DMS53 treated with DMSO at 0.1 percent for 48 hours (cell line): ENCODE measurements around the gene COG7.
A peak's percentile ranks its signal among the peaks of the same experiment; 100 is the strongest.
"Not testable (repeated sequence)": the region's sequence is repeated elsewhere in the genome, so short reads cannot be mapped to it uniquely, and the experiment has no call there.

Experiments used
- DNase-seq: peaks from one replicate; lab custom pipeline; 2025; ENCODE audit not compliant: unreplicated experiment; lab: John Stamatoyannopoulos, UW

The COG7 gene

DNA sequence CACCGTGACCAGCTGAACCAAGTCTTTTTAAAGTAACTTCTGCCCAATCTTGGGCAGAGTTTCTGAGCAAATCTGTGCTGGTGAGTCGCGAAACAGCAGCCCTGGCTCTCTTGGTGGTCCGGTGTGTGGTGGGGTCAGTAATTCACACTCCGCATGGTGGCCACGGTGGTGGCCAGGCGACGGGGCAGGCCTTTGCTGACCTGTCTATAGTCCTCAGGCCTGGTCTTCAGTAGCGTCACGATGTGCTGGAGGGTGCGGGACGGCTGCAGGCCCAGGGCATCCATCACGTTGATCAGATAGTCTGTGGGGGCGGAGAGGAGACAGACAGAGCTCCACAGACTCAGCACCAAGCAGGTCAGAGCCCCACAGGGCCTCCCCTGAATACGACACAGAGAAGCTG lies 64.2 kb downstream of the COG7 start:
- DNase-seq, result no peak

GRCh38 chr16:23387666-23388065 lies 65.3 kb downstream of the COG7 start:
- DNase-seq, result no peak

DNA sequence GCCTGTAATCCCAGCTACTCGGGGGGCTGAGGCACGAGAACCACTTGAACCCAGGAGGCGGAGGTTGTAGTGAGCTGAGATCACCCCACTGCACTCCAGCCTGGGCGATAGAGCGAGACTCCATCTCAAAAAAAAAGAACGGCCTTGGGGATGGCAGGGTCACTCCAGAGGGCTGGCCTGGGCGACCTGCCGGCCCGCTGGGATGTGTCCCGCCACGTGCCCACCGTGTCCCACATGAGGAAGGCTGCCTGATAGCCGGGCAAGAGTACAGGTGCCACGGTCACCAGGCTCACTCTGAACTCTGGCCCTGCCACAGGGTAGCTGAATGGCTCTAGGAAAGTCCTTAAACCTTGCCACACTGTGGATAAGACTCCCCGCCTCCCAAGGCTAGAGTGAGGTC lies 67.5 kb downstream of the COG7 start:
- no peak for DNase-seq

- DNase-seq, result no peak
These were observed 68.1 kb downstream of the COG7 start for GRCh38 chr16:23384878-23385277.

GRCh38 chr16:23383881-23384280 lies 69.1 kb downstream of the COG7 start:
- no peak for DNase-seq

GRCh38 chr16:23382279-23382678 lies 70.7 kb downstream of the COG7 start:
- DNase-seq, result peak; percentile 37

DNA sequence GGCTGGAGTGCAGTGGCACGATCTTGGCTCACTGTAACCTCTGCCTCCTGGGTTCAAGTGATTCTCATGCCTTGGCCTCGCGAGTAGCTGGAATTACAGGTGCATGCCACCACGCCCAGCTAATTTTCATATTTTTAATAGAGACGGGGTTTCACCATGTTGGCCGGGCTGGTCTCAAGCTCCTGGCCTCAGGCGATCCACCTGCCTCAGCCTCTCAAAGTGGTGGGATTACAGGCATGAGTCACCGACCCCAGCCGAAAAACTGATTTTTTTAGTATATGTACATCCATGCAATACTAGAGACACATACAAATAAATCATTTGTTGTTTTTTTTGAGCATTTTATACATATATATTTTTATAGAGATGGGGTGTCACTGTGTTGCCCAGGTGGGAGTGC lies 71.3 kb downstream of the COG7 start:
- DNase-seq, result not testable (repeated sequence)

DNA sequence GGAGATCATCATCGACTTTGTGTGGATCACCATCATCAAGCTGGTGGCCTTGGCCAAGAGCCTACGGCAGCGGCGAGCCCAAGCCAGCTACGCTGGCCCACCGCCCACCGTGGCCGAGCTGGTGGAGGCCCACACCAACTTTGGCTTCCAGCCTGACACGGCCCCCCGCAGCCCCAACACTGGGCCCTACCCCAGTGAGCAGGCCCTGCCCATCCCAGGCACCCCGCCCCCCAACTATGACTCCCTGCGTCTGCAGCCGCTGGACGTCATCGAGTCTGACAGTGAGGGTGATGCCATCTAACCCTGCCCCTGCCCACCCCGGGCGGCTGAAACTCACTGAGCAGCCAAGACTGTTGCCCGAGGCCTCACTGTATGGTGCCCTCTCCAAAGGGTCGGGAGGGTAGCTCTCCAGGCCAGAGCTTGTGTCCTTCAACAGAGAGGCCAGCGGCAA lies 72.5 kb downstream of the COG7 start:
- no peak for DNase-seq

GRCh38 chr16:23379707-23380106 lies 73.3 kb downstream of the COG7 start:
- no peak for DNase-seq

DNA sequence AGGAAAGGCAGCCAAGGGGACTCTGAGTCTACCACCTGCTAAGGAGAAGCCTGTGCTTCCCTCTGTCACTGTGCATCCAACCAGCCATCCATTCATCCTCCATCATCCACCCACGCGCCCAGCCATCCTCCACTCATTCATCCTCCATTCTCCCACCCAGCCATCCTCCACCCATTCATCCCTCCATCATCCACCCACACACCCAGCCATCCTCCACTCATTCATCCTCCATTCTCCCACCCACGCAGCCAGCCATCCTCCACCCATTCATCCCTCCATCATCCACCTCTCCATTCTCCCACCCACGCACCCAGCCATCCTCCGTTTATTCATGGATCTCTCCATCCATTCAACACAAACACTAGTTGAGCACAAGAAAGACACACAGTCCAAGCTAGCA lies 74.1 kb downstream of the COG7 start:
- no peak for DNase-seq

DNA sequence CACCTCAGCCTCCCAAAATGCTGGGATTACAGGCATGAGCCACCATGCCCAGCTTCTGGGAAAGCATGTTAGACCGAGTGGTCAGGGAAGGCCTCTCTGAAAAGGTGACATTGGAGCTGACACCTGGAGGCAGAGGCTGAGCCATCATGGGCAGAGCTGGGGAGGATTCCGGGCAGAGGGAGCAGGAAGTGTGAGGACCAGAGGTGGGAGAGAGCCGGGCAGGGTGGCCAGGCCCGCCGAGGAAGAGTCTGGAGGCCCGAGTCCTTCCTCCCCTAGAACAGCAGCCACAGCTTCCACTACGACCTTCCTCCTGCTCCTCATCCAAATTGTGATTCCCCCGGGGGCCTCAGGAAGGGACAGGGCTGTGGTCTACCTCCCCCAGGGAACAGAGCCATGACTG lies 74.7 kb downstream of the COG7 start:
- DNase-seq, result no peak

- no peak for DNase-seq
These were observed 75.7 kb downstream of the COG7 start for GRCh38 chr16:23377071-23377931.

DNA sequence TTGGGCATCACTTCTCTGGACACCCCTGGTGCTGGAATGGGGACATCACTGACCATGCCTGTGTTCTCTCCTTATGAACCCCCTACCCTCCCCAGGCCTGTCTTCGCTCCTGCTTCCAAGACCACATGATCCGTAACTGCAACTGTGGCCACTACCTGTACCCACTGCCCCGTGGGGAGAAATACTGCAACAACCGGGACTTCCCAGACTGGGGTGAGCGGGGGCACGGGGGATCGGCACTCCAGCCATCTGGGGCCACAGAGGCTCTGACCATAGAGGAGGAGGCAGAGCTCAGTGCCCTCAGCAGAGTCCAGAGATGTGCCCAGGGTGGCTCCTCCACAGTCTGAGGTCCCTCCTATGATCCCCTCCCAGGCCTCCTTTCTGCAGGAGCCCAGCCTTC lies 77.3 kb downstream of the COG7 start:
- no peak for DNase-seq

DNA sequence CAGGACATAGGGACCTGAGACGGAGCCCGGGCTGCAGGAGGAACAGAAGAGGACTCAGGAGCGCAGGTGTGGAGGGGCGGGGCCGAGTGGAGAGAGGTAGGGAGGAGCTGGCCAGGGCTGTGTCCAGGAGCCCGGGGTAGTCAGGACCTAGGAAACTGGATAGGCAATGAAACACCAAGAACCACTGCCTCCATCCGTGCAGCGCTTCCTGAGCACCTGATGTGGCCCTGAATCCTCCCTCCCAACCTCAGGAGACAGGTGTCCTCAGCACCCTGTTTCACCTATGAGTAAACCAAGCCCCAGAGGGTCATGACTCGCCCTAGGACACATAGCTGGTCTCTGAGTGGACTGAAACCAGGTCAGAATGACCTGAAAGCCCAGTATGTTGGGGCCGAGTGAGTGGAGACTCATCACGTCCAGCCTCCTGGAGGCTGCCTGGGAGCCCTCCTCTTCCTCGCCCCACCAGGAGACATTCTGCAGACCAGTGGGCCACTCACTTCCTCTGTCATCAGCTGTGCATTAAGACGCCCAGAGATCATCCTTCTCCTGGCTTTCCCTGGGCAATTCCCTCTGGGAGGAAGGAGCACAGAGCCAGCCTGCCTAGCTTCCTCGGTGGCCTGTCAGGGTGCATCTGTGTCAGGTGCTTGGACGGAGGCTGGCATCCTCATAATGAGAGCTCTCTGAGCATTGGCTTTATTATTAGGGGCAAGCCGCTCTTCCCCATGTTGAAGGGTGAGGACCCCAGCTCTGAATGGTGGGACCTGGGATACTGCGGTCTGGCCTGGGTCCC lies 78.1 kb downstream of the COG7 start:
- DNase-seq, result peak; percentile 52

DNA sequence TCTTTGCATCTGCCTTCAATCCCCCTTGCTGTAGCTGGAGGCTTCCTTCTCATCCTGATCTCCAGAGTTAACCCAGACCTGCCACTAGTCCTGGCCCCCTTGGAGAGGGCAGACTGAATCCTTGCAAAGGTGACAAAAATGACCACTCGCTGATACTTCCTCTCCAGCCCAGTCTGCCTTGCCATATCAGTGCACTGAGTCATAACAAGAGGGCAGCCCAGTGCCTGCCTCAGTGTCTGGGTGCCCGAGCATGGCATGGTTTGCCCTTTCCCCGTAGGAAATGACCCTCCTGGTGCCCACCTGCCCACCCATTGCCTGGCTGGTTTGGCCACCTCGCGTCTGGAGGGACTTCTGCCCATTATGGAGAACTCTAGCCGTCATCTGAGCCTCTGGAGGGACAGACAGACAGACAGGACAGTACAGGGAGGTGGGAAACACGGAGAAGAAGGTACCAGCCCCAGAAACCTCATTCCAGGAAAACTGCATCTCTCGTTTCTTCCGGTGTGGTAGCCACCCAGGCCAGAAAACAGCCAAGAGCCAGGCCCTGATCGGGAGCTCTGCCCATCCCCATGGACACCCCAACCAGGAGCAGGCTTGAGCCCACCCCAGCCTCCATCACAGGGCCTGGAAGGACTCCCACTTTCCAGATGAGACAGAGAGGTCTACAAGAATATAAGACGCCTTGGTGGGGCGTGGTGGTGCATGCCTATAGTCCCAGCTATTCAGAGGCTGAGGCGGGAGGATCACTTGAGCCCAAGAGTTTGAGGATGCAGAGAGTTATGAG lies 79.4 kb downstream of the COG7 start:
- DNase-seq, result no peak

- DNase-seq, result no peak
These were observed 81.6 kb downstream of the COG7 start for GRCh38 chr16:23371368-23371767.

GRCh38 chr16:23369416-23369815 lies 83.6 kb downstream of the COG7 start:
- DNase-seq, result no peak

DNA sequence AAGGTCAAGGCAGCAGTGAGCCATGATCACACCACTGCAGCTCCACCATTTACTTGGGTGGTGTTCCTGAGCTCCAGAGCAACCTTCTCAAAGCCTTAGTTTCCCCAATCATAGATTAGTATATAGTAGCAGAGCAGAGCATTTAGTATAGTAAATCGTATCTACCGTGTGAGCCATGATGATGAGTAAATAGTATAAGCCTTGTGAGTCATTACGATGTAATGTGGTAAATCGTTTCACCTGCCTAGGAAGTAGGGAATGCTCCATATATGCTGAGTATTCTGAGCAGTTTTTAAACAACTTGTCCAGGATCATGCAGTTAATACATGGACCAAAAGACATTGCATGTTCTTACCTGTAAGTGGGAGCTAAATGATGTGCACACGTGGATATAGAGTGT lies 84.5 kb downstream of the COG7 start:
- DNase-seq, result peak; percentile 71

DNA sequence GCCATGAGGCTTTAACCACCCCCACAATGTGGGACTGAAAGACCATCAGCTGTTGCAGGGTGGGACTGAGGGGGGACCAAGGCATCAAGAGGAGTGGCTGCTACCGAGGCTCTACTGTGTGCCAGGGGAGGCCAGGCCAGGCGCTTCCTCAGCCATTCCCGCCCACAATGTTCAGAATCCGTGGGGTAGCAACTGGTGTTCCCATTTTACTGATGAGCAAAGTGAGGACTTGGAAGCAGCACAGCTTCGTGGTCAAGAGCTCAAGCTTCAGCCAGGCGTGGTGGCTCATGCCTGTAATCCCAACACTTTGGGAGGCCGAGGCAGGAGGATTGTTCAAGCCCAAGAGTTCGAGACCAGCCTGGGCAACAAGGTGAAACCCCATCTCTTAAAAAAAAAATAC lies 85.0 kb downstream of the COG7 start:
- DNase-seq, result no peak

DNA sequence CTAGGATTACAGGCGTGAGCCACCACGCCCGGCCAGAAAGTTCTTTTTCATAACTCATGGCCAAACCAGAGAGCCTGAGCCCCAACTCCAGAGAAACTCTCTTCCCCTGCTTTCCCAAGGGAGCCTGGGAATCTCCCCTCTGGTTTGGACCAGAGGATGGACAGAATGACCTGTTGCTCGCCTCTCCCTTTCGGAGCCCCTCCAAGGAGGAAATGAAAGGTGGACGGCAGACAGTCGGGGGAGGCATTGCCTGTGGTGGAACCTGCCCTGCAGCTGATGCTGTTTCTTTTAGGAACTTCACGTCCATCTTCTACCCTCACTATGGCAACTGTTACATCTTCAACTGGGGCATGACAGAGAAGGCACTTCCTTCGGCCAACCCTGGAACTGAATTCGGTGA lies 85.4 kb downstream of the COG7 start:
- DNase-seq, result no peak

DNA sequence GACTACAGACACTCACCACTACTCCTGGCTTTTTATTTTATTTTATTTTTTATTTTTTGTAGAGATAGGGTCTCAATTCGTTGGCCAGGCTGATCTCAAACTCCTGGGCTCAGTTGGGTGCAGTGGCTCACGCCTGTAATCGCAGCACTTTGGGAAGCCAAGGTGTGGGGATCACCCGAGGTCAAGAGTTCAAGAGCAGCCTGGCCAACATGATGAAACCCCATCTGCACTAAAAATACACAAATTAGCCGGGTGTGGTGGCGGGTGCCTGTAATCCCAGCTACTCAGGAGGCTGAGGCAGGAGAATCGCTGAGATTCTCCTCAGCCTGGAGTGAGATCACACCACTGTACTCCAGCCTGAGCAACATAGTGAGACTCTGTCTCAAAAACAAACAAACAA lies 86.6 kb downstream of the COG7 start:
- DNase-seq, result not testable (repeated sequence)
